Endothelial cell of umbilical vein (primary cell): ENCODE results near the gene POU6F2. TPM values are rescaled to one million over a fixed set of nuclear protein-coding genes. Genes with fewer than 3 reads are reported as not detected.

Experiments used
- BruUV-seq: library from RNA; stranded (reverse); fragments of 400-500 nt; replicated peaks from 2 replicates; lab custom pipeline; 2021; lab: Mats Ljungman, UMichigan
- CTCF ChIA-PET: fragments of 300-600, 350-600 bp; sonication (Branson Sonifier 250); formaldehyde crosslinking; loops from one replicate; lab custom pipeline; 2021; ENCODE audit warnings: antibody characterized with exemption, inconsistent platforms; lab: Charles Lee
- POLR2A ChIA-PET: fragments of 300-600, 350-600 bp; sonication (Branson Sonifier 250); formaldehyde crosslinking; loops from one replicate; lab custom pipeline; 2021; ENCODE audit warnings: antibody characterized with exemption, inconsistent platforms; lab: Charles Lee
- DNase-seq: peaks from one replicate; pipeline ENCODE4 v3.0.0-alpha.2; 2011; ENCODE audit warnings: low read depth, low spot score
- FAIRE-seq: peaks from 2 replicates; lab custom pipeline; 2011; peaks lifted over from hg19 to GRCh38; lab: Jason Lieb, UNC
- H2AFZ ChIP-seq: 2 replicates; pipeline ENCODE4 v1.6.0; 2012; ENCODE audit warnings: low read depth, low read length, control low read depth, inconsistent platforms
- H3K27ac ChIP-seq: 2 replicates; pipeline ENCODE4 v1.5.1; 2011; ENCODE audit warnings: low read depth, mild to moderate bottlenecking, control low read depth, low read length, moderate library complexity; ENCODE audit not compliant: insufficient read depth
- H3K27me3 ChIP-seq, 2 experiments: 2 replicates each; pipeline versions ENCODE4 v1.6.0 to v1.6.1; 2011; ENCODE audit warnings: low read length in 2 of 2, mixed read lengths in 1 of 2; ENCODE audit not compliant: control insufficient read depth in 2 of 2, insufficient read depth in 2 of 2
- H3K36me3 ChIP-seq, 2 experiments: 2 replicates in 1 of 2; 3 replicates in 1 of 2; pipeline ENCODE4 v1.5.1; 2011; ENCODE audit warnings: low read length in 2 of 2, mild to moderate bottlenecking in 1 of 2, moderate library complexity in 1 of 2; ENCODE audit not compliant: control insufficient read depth in 2 of 2, insufficient read depth in 2 of 2; ENCODE audit errors: extremely low read depth in 1 of 2
- H3K4me1 ChIP-seq: 3 replicates; pipeline ENCODE4 v1.5.1; 2011; ENCODE audit warnings: mild to moderate bottlenecking, low read length; ENCODE audit not compliant: control insufficient read depth, insufficient read depth; ENCODE audit errors: extremely low read depth
- H3K4me2 ChIP-seq: 2 replicates; pipeline ENCODE4 v1.6.1; 2011; ENCODE audit warnings: low read length, control low read depth, mixed read lengths; ENCODE audit not compliant: insufficient read depth
- H3K4me3 ChIP-seq, 3 experiments: fragments of 200-600 bp in 1 of 3; sonication (generic), shearing (Covaris generic) in 1 of 3; replicated peaks in 1 of 3; 2 replicates each; pipeline ENCODE4 v1.5.1; 2011 to 2016; ENCODE audit warnings: control low read depth in 3 of 3, low read length in 3 of 3, mild to moderate bottlenecking in 2 of 3, inconsistent platforms in 1 of 3, low read depth in 1 of 3, moderate library complexity in 1 of 3; ENCODE audit not compliant: insufficient read depth in 1 of 3
- H3K79me2 ChIP-seq: 2 replicates; pipeline ENCODE4 v1.6.0; 2012; ENCODE audit warnings: low read length, inconsistent platforms; ENCODE audit not compliant: control insufficient read depth, insufficient read depth
- H3K9ac ChIP-seq: replicated peaks from 2 replicates; pipeline ENCODE3; 2011; ENCODE audit warnings: low read length, control low read depth; ENCODE audit not compliant: insufficient read depth; ENCODE audit errors: extremely low read depth
- H3K9me1 ChIP-seq: replicated peaks from 3 replicates; pipeline ENCODE4 v1.6.0; 2011; ENCODE audit warnings: mild to moderate bottlenecking, low read length; ENCODE audit not compliant: control insufficient read depth, insufficient read depth; ENCODE audit errors: extremely low read depth
- H3K9me3 ChIP-seq: replicated peaks from 2 replicates; pipeline ENCODE4 v1.5.1; 2012; ENCODE audit warnings: low read length, inconsistent platforms; ENCODE audit not compliant: control insufficient read depth, insufficient read depth
- H4K20me1 ChIP-seq: replicated peaks from 2 replicates; pipeline ENCODE3; 2011; ENCODE audit warnings: mild to moderate bottlenecking, low read length; ENCODE audit not compliant: control insufficient read depth, insufficient read depth; ENCODE audit errors: extremely low read depth
- EZH2 ChIP-seq: IDR thresholded peaks from 2 replicates; pipeline ENCODE4 v1.6.1; 2012; ENCODE audit warnings: borderline replicate concordance, low read depth, mild to moderate bottlenecking, moderate library complexity, low read length, inconsistent platforms; ENCODE audit not compliant: severe bottlenecking
- FOS ChIP-seq: IDR thresholded peaks from 2 replicates; pipeline ENCODE4 v1.6.1; 2011; ENCODE audit warnings: mild to moderate bottlenecking, low read length, moderate library complexity, borderline replicate concordance; ENCODE audit not compliant: insufficient read depth
- GATA2 ChIP-seq: IDR thresholded peaks from 2 replicates; pipeline ENCODE4 v1.7.0; 2011; ENCODE audit warnings: low read depth, mild to moderate bottlenecking, moderate library complexity, mixed read lengths, low read length; ENCODE audit not compliant: insufficient read length, insufficient read depth
- JUN ChIP-seq: IDR thresholded peaks from 2 replicates; pipeline ENCODE4 v1.6.1; 2011; ENCODE audit warnings: borderline replicate concordance, low read depth; ENCODE audit not compliant: insufficient read length, insufficient read depth
- MAX ChIP-seq: IDR thresholded peaks from 2 replicates; pipeline ENCODE4 v1.6.1; 2011; ENCODE audit not compliant: insufficient read depth, insufficient read length
- MYC ChIP-seq: IDR thresholded peaks from one replicate; pipeline ENCODE4 v1.6.1; 2011; ENCODE audit warnings: mild to moderate bottlenecking, low read depth, low read length
- POLR2A ChIP-seq: IDR thresholded peaks from 2 replicates; pipeline ENCODE4 v1.6.1; 2012; ENCODE audit warnings: low read depth, mild to moderate bottlenecking, control low read depth, low read length
- POLR2AphosphoS5 ChIP-seq: IDR thresholded peaks from 2 replicates; pipeline ENCODE4 v1.6.1; 2012; ENCODE audit warnings: low read depth, mild to moderate bottlenecking, control low read depth, low read length, moderate library complexity; ENCODE audit not compliant: insufficient read depth
- dilution Hi-C: fragments of 300-500 bp; cut with MboI; formaldehyde crosslinking; loops from one replicate; pipeline ENCODE4 v1.15.0; 2019; ENCODE audit warnings: low sequenced_read_pairs; ENCODE audit not compliant: extremely low pct_ligation_motif_present
- intact Hi-C: fragments of 100-400 bp; cut with micrococcal nuclease; formaldehyde crosslinking; loops from one replicate; pipeline ENCODE4 v1.10.0; 2022
- polyA plus RNA-seq, 4 experiments: library from polyadenylated mRNA; depleted of rRNA in 3 of 4; stranded (reverse) in 3 of 4; unstranded in 1 of 4; fragments of >200 nt; gene quantifications; 2 replicates each; pipeline versions ENCODE4 v1.2.1 to v1.2.3, GENCODE V29; 2011 to 2012; ENCODE audit warnings: missing spikeins in 1 of 4
- total RNA-seq: library from RNA; stranded (reverse); gene quantifications from 2 replicates; pipeline ENCODE4 v1.2.3, GENCODE V29; 2021
- TF ChIP-seq, protein P1 (sequence below), 2 donors: IDR thresholded peaks; 1 replicate in 1 of 2; 2 replicates in 1 of 2; pipeline ENCODE4 v1.5.1; 2011; ENCODE audit warnings: low read length in 2 of 2, mild to moderate bottlenecking in 2 of 2, moderate library complexity in 2 of 2, control low read depth in 1 of 2, inconsistent platforms in 1 of 2, low read depth in 1 of 2; ENCODE audit not compliant: insufficient read depth in 1 of 2; ENCODE audit errors: extremely low read depth in 1 of 2

Gene POU6F2
- total and polyA plus RNA-seq, 2 donors (not counting 3 experiments of a cell fraction or from before 2014, with no cell fraction given): 0.29 TPM; not detected in 1

DNA sequence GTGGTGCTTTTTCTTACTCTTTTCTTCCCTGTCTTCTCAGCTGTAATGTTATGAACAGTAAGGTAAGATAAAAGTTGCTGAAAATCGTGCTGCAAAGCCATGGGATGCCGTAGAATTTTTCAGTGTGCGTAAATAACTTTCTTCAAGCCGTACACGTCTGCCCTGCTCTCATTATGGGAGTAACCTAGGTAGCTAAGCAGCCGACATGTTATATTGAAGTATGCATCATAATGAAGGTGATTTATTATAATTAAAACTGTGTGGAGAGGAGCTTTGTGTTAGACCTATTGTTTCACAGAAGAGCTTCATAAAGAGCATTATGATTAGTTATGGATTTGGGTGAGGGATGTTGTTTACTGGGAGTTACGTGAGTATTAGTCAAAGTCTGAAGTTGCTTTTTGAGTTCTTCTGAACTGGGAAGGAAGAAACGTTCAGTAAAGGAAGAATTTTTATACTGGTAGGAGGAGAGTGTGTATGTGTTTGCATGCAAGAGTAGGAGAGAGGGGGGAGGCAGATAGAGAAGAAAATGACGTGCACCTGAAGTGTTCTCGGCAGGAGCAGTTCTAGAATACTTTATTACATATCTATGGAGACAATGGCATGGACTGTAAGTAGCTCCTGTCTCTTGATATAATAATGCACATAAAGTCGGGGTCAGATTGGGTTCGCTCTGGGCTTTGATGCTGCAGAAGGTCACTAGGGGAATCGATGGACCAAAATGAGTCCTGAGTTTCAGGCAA lies 56.3 kb downstream of the POU6F2 start:
- dilution Hi-C loops: no loop called here
- H3K9me3 ChIP-seq: no peaks in the 10 kb centered on the region

More for the DNA sequence above, 56.3 kb downstream of the POU6F2 start:
- Histone ChIP-seq H2AFZ (no peak overlapping the region), H3K9me1 (no peaks in the 10 kb centered on the region), H3K36me3 (no peaks in the 10 kb centered on the region), H3K79me2 (no peaks in the 10 kb centered on the region), H3K9ac (no peak overlapping the region), H3K27ac (no peak overlapping the region), H4K20me1 (no peaks in the 10 kb centered on the region), H3K4me3 (no peak overlapping the region), H3K27me3 (peaks cover 0 to 3% of the 10 kb centered on the region in 2 experiments), H3K4me2 (no peak overlapping the region), H3K4me1 (no peaks in the 10 kb centered on the region)
- TF ChIP-seq MYC: no peak
- TF ChIP-seq JUN: no peak
- no peak for TF ChIP-seq POLR2A
- no peak for TF ChIP-seq EZH2
- TF ChIP-seq MAX: no peak
- no peak for TF ChIP-seq FOS
- no peak for TF ChIP-seq POLR2AphosphoS5
- no peak for TF ChIP-seq GATA2
- TF ChIP-seq, protein P1, sequence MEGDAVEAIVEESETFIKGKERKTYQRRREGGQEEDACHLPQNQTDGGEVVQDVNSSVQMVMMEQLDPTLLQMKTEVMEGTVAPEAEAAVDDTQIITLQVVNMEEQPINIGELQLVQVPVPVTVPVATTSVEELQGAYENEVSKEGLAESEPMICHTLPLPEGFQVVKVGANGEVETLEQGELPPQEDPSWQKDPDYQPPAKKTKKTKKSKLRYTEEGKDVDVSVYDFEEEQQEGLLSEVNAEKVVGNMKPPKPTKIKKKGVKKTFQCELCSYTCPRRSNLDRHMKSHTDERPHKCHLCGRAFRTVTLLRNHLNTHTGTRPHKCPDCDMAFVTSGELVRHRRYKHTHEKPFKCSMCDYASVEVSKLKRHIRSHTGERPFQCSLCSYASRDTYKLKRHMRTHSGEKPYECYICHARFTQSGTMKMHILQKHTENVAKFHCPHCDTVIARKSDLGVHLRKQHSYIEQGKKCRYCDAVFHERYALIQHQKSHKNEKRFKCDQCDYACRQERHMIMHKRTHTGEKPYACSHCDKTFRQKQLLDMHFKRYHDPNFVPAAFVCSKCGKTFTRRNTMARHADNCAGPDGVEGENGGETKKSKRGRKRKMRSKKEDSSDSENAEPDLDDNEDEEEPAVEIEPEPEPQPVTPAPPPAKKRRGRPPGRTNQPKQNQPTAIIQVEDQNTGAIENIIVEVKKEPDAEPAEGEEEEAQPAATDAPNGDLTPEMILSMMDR (IDR thresholded peaks at IDR 0.05; ENCODE audit: extremely low read depth in 1 of 2, insufficient read depth in 1 of 2, low read depth in 1 of 2, low read length in 2 of 2): no peak
- FAIRE-seq (no peak), DNase-seq (no peak)
- CTCF ChIA-PET: no interaction called here
- intact Hi-C loops: no loop called here
- no TSS peak for BruUV-seq
- POLR2A ChIA-PET: no interaction called here
